GM12878 (cell line): ENCODE measurements around the gene TAS2R10. TPM values are rescaled to one million over a fixed set of nuclear protein-coding genes. Genes with fewer than 3 reads are reported as not detected.

Experiments used
- ATAC-seq: fragments of 200-7000 bp; cut with Tn5 transposase; 3 replicates; pipeline ENCODE4 v1.9.1; 2020; ENCODE audit warnings: mild to moderate bottlenecking, moderate library complexity
- BruUV-seq: library from RNA; stranded (reverse); fragments of 400-500 nt; replicated peaks from 2 replicates; lab custom pipeline; 2021; lab: Mats Ljungman, UMichigan
- CTCF ChIA-PET: fragments of 300-600 bp; sonication (Branson Sonifier 250); formaldehyde crosslinking; extraction: SDS; loops from one replicate; lab custom pipeline; 2021; ENCODE audit warnings: inconsistent platforms; lab: Yijun Ruan, JAX
- POLR2A ChIA-PET: fragments of 350-600 bp; formaldehyde crosslinking; extraction: SDS; loops from one replicate; lab custom pipeline; 2021; ENCODE audit warnings: inconsistent platforms; lab: Charles Lee
- RAD21 ChIA-PET: fragments of 300-600 bp; sonication (Branson Sonifier 250); formaldehyde crosslinking; loops from one replicate; lab custom pipeline; 2023; ENCODE audit warnings: antibody characterized with exemption; ENCODE audit not compliant: unreplicated experiment; lab: Charles Lee
- SMC1A ChIA-PET: fragments of 300-600 bp; sonication (Branson Sonifier 250); formaldehyde crosslinking; loops from one replicate; lab custom pipeline; 2023; ENCODE audit not compliant: unreplicated experiment, uncharacterized antibody; lab: Charles Lee
- DNase-seq: peaks from one replicate; pipeline ENCODE4 v3.0.0-alpha.2; 2011; ENCODE audit warnings: low read depth, low spot score
- FAIRE-seq: peaks from 3 replicates; lab custom pipeline; 2011; peaks lifted over from hg19 to GRCh38; lab: Jason Lieb, UNC
- H2AFZ ChIP-seq: 2 replicates; pipeline ENCODE4 v1.6.0; 2011; ENCODE audit warnings: low read depth, low read length, control low read depth; ENCODE audit not compliant: control insufficient read depth
- H3K27ac ChIP-seq: 2 replicates; pipeline ENCODE4 v1.5.1; 2011; ENCODE audit warnings: control low read depth; ENCODE audit not compliant: control insufficient read depth, insufficient read depth
- H3K27me3 ChIP-seq, 2 experiments: replicated peaks in 1 of 2; 2 replicates each; pipeline versions ENCODE4 v1.6.0 to v1.6.1; 2011; ENCODE audit warnings: low read length in 1 of 2; ENCODE audit not compliant: control insufficient read depth in 2 of 2, insufficient read depth in 2 of 2
- H3K36me3 ChIP-seq, 2 experiments: 2 replicates each; pipeline ENCODE4 v1.5.1; 2011; ENCODE audit warnings: low read length in 1 of 2; ENCODE audit not compliant: control insufficient read depth in 2 of 2, insufficient read depth in 2 of 2
- H3K4me1 ChIP-seq: 2 replicates; pipeline ENCODE4 v1.6.1; 2011; ENCODE audit warnings: mild to moderate bottlenecking, low read length, moderate library complexity, mixed read lengths; ENCODE audit not compliant: control insufficient read depth, insufficient read depth
- H3K4me2 ChIP-seq: 2 replicates; pipeline ENCODE4 v1.6.0; 2011; ENCODE audit warnings: control low read depth; ENCODE audit not compliant: control insufficient read depth, insufficient read depth
- H3K4me3 ChIP-seq: fragments of 200-600 bp; sonication (generic); 2 replicates; pipeline ENCODE4 v1.5.1; 2016
- H3K79me2 ChIP-seq: 2 replicates; pipeline ENCODE4 v1.6.0; 2011; ENCODE audit warnings: low read length; ENCODE audit not compliant: control insufficient read depth, insufficient read depth
- H3K9ac ChIP-seq: 2 replicates; pipeline ENCODE4 v1.8.0; 2011; ENCODE audit warnings: low read length, control low read depth, mixed read lengths; ENCODE audit not compliant: control insufficient read depth, insufficient read depth
- H3K9me3 ChIP-seq: replicated peaks from 3 replicates; pipeline ENCODE4 v1.5.1; 2011; ENCODE audit warnings: mild to moderate bottlenecking, low read length; ENCODE audit not compliant: control insufficient read depth, insufficient read depth
- H4K20me1 ChIP-seq: 2 replicates; pipeline ENCODE4 v1.6.0; 2011; ENCODE audit not compliant: control insufficient read depth, insufficient read depth
- NR2C2 ChIP-seq: IDR thresholded peaks from 2 replicates; pipeline ENCODE4 v1.6.1; 2011; ENCODE audit warnings: borderline replicate concordance, low read depth; ENCODE audit not compliant: control insufficient read depth, insufficient read length
- SP1 ChIP-seq: IDR thresholded peaks from one replicate; pipeline ENCODE4 v1.6.1; 2011; ENCODE audit warnings: low read depth, low read length
- STAT3 ChIP-seq: IDR thresholded peaks from 2 replicates; pipeline ENCODE4 v1.6.1; 2011; ENCODE audit warnings: low read depth, low read length, improper control_type of control experiment
- TCF3 ChIP-seq: IDR thresholded peaks from 2 replicates; pipeline ENCODE4 v1.6.1; 2012; ENCODE audit warnings: low read depth, mild to moderate bottlenecking, low read length, borderline replicate concordance; ENCODE audit not compliant: insufficient read depth
- ZZZ3 ChIP-seq: IDR thresholded peaks from 2 replicates; pipeline ENCODE4 v1.6.1; 2011; ENCODE audit warnings: low read depth; ENCODE audit not compliant: control insufficient read depth, insufficient read length
- WGBS: methylation state at CpG from one replicate; pipeline ENCODE4 v1.1.6; 2016; ENCODE audit warnings: low lambda C conversion rate; ENCODE audit not compliant: insufficient replicate concordance, insufficient coverage; ENCODE audit errors: missing lambda C conversion rate; 5-methylcytosine and 5-hydroxymethylcytosine counted together
- in situ Hi-C: fragments of 300-500 bp; cut with MboI; formaldehyde crosslinking; loops from 9 replicates; pipeline ENCODE4 v1.14.3; 2018; ENCODE audit warnings: mixed read lengths
- intact Hi-C: fragments of 100-400 bp; cut with micrococcal nuclease; formaldehyde crosslinking; loops from one replicate; pipeline ENCODE4 v1.14.2; 2022; ENCODE audit not compliant: unreplicated experiment
- polyA plus RNA-seq, 11 experiments: library from polyadenylated mRNA; depleted of rRNA in 4 of 11; unstranded in 6 of 11; stranded (reverse) in 5 of 11; fragments of >200 nt; fragmentation: Nextera tagmentation in 4 of 11; fragmentation: Illumina TruSeq in 1 of 11; extraction: Ambion mirVana in 4 of 11; extraction: Trizol in 1 of 11; gene quantifications; 1 replicate in 1 of 11; 2 replicates in 10 of 11; pipeline versions ENCODE4 v1.2.1 to v1.2.3, GENCODE V29; 2011 to 2016; ENCODE audit warnings: inconsistent platforms in 2 of 11, missing spikeins in 2 of 11, low read depth in 1 of 11
- total RNA-seq, 4 experiments: library from RNA; depleted of rRNA in 3 of 4; stranded (reverse); fragments of >200 nt in 3 of 4; fragmentation: Illumina TruSeq in 1 of 4; extraction: Trizol in 1 of 4; gene quantifications; 2 replicates each; pipeline versions ENCODE4 v1.2.1 to v1.2.3, GENCODE V29; 2013 to 2021
- TF ChIP-seq, protein P1 (sequence below): fragments of 450-650 bp; IDR thresholded peaks from 2 replicates; pipeline ENCODE4 v1.6.1; 2014; ENCODE audit warnings: mild to moderate bottlenecking
- TF ChIP-seq, protein P2 (sequence below): fragments of 450-650 bp; IDR thresholded peaks from 2 replicates; pipeline ENCODE4 v1.6.1; 2016; ENCODE audit warnings: mild to moderate bottlenecking, moderate library complexity, borderline replicate concordance

Gene TAS2R10
- total and polyA plus RNA-seq, 10 of the 15 experiments (the other 5 are each of a cell fraction or from before 2014, with no cell fraction given), result 0.11 to 1.4 (median 0.54) TPM; not detected in 1

DNA sequence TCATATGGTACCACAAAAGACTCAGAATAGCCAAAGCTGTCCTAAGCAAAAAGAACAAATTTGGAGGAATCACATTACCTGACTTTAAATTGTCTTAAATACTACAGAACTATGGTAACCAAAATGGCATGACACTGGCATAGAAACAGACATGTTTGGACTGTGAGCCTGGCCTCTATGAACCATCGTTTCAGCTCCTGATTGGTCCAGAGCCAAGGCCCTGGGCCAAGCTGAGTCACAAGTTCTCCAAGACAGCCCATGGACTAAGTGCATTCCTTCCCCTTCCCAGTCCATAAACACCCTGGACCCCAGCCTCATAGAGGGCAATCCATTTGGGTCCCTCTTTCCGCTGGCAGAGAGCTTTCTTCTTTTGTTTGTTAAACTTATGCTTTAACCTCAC, 35.2 kb upstream of the TAS2R10 start:
- ATAC-seq (no peak), DNase-seq (no peak), FAIRE-seq (no peak)
- WGBS, result 93% methylated on average over 2 of the region's 2 CpGs
- H2AFZ ChIP-seq, result no peak overlapping the region
- SMC1A ChIA-PET, result no interaction called here
- H4K20me1 ChIP-seq, result no peaks in the 10 kb centered on the region
- H3K9me3 ChIP-seq, result peaks cover 2% of the 10 kb centered on the region; the same call in 2 of the 3 replicates
- POLR2A ChIA-PET, result no interaction called here
- CTCF ChIA-PET, result no interaction called here
- in situ Hi-C loops (no loop called here), intact Hi-C loops (no loop called here)
- no peaks in the 10 kb centered on the region for H3K79me2 ChIP-seq
- no peak for TF ChIP-seq TCF3
- no peak for TF ChIP-seq SP1
- no peak for TF ChIP-seq STAT3
- no peak for TF ChIP-seq ZZZ3
- TF ChIP-seq, protein P1, sequence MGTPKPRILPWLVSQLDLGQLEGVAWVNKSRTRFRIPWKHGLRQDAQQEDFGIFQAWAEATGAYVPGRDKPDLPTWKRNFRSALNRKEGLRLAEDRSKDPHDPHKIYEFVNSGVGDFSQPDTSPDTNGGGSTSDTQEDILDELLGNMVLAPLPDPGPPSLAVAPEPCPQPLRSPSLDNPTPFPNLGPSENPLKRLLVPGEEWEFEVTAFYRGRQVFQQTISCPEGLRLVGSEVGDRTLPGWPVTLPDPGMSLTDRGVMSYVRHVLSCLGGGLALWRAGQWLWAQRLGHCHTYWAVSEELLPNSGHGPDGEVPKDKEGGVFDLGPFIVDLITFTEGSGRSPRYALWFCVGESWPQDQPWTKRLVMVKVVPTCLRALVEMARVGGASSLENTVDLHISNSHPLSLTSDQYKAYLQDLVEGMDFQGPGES, result no peak
- BruUV-seq, result no TSS peak
- no peaks in the 10 kb centered on the region for H3K4me1 ChIP-seq
- no peak overlapping the region for H3K4me3 ChIP-seq
- H3K4me2 ChIP-seq, result no peak overlapping the region
- H3K36me3 ChIP-seq, result peaks cover 0 to 3% of the 10 kb centered on the region in 2 experiments; a peak in 1 of 4 replicates
- no peaks in the 10 kb centered on the region for H3K27me3 ChIP-seq
- no peak overlapping the region for H3K9ac ChIP-seq
- no peak overlapping the region for H3K27ac ChIP-seq
- RAD21 ChIA-PET, result no interaction called here

DNA sequence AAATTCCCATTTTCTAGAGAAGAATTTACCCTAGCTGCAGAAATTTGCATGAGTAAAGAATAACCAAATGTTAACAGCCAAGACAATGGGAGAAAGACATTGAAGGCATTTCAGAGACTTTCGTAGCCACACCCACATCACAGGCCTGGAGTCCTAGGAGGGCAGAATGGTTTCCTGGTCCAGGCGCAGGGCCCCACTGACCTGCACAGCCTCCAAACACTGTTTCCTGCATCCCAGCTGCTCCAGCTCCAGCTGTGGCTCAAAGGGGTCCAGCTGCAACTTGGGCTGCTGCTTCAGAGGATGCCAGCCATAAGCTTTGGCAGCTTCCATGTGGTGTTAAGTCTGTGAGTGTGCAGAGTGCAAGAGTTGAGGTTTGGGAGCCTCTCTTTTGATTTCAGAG, 29.6 kb upstream of the TAS2R10 start:
- DNase-seq (no peak), ATAC-seq (no peak), FAIRE-seq (no peak)
- Histone ChIP-seq H3K27me3 (no peaks in the 10 kb centered on the region), H3K36me3 (peaks cover 0 to 3% of the 10 kb centered on the region in 2 experiments; a peak in 2 of 4 replicates), H3K9me3 (peaks cover 8% of the 10 kb centered on the region), H3K4me3 (no peak overlapping the region), H2AFZ (no peak overlapping the region), H3K9ac (no peak overlapping the region), H3K4me2 (no peak overlapping the region), H3K79me2 (no peaks in the 10 kb centered on the region), H4K20me1 (no peaks in the 10 kb centered on the region), H3K4me1 (no peaks in the 10 kb centered on the region), H3K27ac (no peak overlapping the region)
- SMC1A ChIA-PET, result interaction anchor here (1.2 kb wide), 1 partner anchor 315 kb away, joined by 4 read pairs; the partner anchor contains the start of gene SMIM10L1
- BruUV-seq, result no TSS peak
- intact Hi-C loops, result no loop called here
- WGBS, result 100% methylated on average over 2 of the region's 2 CpGs
- RAD21 ChIA-PET, result no interaction called here
- CTCF ChIA-PET, result interaction anchor here (1.3 kb wide), 1 partner anchor 91 kb away, joined by 3 read pairs; no protein-coding TSS in a partner anchor
- POLR2A ChIA-PET, result no interaction called here
- TF ChIP-seq NR2C2, result no peak
- TF ChIP-seq, protein P2, sequence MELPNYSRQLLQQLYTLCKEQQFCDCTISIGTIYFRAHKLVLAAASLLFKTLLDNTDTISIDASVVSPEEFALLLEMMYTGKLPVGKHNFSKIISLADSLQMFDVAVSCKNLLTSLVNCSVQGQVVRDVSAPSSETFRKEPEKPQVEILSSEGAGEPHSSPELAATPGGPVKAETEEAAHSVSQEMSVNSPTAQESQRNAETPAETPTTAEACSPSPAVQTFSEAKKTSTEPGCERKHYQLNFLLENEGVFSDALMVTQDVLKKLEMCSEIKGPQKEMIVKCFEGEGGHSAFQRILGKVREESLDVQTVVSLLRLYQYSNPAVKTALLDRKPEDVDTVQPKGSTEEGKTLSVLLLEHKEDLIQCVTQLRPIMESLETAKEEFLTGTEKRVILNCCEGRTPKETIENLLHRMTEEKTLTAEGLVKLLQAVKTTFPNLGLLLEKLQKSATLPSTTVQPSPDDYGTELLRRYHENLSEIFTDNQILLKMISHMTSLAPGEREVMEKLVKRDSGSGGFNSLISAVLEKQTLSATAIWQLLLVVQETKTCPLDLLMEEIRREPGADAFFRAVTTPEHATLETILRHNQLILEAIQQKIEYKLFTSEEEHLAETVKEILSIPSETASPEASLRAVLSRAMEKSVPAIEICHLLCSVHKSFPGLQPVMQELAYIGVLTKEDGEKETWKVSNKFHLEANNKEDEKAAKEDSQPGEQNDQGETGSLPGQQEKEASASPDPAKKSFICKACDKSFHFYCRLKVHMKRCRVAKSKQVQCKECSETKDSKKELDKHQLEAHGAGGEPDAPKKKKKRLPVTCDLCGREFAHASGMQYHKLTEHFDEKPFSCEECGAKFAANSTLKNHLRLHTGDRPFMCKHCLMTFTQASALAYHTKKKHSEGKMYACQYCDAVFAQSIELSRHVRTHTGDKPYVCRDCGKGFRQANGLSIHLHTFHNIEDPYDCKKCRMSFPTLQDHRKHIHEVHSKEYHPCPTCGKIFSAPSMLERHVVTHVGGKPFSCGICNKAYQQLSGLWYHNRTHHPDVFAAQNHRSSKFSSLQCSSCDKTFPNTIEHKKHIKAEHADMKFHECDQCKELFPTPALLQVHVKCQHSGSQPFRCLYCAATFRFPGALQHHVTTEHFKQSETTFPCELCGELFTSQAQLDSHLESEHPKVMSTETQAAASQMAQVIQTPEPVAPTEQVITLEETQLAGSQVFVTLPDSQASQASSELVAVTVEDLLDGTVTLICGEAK, result no peak
- in situ Hi-C loops, result no loop called here
